ENCODE measurements around the gene PRSS50.

PRSS50 gene

DNA sequence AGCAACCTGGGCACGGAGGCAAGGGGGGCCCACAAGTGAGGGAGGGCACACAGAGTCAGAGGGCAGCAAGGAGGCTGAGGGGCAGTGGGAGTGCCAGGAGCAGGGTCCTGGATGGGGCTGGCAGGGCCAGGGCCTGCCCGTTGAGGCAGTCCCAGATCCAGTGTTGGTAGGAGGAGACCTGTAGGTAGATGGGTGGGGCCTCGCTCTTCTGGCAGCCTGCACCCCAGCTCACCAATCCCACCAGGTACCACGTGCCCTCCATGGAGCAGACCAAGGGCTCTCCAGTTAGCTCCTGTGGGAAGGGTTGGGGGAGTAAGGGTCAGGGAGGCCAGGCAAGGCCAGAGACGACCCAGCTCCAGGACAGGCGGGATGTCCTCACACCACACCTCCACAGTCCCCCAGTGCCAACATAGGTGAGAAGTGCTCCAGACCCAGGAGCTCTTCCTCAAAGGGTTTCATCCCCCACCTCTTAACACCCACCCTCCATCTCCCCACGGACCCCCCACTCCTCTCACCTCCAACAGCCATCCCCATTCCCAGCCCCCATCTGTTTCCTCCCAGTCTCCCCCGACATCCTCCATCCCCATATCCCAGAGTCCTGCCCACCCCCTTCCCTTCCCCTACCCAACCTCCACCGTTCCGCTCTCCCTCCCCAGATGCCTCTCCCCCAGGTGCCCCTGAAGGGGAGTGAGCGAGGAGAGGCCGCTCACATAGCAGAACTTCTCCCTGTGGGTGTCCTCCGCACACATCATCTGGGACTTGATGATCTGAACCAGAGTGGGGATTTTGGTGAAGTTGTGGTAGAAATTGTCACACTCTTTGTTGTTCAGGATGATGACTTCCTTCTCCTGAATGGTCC, 5.2 kb downstream of the PRSS50 start:
- H3K27ac ChIP-seq = no peak overlapping the region
- TF ChIP-seq, protein P1, sequence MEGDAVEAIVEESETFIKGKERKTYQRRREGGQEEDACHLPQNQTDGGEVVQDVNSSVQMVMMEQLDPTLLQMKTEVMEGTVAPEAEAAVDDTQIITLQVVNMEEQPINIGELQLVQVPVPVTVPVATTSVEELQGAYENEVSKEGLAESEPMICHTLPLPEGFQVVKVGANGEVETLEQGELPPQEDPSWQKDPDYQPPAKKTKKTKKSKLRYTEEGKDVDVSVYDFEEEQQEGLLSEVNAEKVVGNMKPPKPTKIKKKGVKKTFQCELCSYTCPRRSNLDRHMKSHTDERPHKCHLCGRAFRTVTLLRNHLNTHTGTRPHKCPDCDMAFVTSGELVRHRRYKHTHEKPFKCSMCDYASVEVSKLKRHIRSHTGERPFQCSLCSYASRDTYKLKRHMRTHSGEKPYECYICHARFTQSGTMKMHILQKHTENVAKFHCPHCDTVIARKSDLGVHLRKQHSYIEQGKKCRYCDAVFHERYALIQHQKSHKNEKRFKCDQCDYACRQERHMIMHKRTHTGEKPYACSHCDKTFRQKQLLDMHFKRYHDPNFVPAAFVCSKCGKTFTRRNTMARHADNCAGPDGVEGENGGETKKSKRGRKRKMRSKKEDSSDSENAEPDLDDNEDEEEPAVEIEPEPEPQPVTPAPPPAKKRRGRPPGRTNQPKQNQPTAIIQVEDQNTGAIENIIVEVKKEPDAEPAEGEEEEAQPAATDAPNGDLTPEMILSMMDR (IDR thresholded peaks at IDR 0.05) = no peak
- TF ChIP-seq ZFX (IDR thresholded peaks at IDR 0.05; ENCODE audit: borderline replicate concordance) = no peak

GRCh38 chr3:46711760-46712159, 5.9 kb downstream of the PRSS50 start:
- no peak overlapping the region for H3K27ac ChIP-seq

DNA sequence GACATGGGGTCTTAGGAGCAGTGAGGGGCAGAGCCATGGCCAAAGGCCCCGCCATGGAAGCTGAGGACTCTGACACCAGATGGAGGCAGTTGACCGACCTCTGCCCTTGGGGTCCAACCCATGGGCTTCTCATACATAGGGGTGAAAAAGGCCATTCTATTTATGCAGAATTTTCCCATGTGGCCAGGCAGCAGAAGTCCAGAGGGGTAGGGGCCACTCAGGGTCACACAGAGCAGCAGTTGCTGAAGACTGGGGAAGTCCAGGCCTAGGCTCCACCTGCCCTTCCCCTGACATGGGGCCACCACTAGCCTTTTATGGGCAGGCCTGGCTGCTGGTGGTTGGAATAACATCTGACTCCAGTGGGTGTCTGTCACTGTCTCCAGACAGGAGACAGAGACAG, 6.4 kb downstream of the PRSS50 start:
- no peak for TF ChIP-seq ZFX (IDR thresholded peaks at IDR 0.05; ENCODE audit: borderline replicate concordance)
- TF ChIP-seq, protein P1 (IDR thresholded peaks at IDR 0.05) = no peak
- no peak overlapping the region for H3K27ac ChIP-seq

More at GRCh38 chr3:46711760-46712159, 5.9 kb downstream of the PRSS50 start:
- TF ChIP-seq, protein P1 (IDR thresholded peaks at IDR 0.05) = no peak
- no peak for TF ChIP-seq ZFX (IDR thresholded peaks at IDR 0.05; ENCODE audit: borderline replicate concordance)

GRCh38 chr3:46710671-46711295, 6.9 kb downstream of the PRSS50 start:
- no peak for TF ChIP-seq ZFX (IDR thresholded peaks at IDR 0.05; ENCODE audit: borderline replicate concordance)
- no peak overlapping the region for H3K27ac ChIP-seq

DNA sequence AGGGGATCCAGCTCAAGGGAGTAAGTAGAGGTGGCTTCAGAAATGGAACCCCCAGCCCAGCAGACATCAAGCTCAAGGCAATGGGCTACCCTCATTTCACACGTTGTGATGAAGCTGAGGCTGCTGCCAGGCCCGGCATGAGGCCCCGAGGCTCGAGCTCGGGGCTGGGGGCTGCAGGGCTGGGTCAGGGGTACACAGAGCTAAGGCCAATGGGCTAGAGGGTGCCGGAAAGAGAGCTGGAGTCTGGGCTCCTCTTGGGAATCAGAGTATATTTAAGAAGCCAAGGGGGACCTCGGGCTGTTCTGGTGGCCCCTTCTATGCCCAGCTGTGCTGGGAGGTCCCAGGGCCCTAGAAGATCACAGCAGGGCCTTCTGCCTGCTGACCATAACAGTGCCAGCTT, 7.4 kb downstream of the PRSS50 start:
- H3K27ac ChIP-seq = no peak overlapping the region
- TF ChIP-seq ZFX (IDR thresholded peaks at IDR 0.05; ENCODE audit: borderline replicate concordance) = no peak
- TF ChIP-seq, protein P1 (IDR thresholded peaks at IDR 0.05) = no peak

GRCh38 chr3:46709721-46710120, 7.9 kb downstream of the PRSS50 start:
- TF ChIP-seq, protein P1 (IDR thresholded peaks at IDR 0.05) = no peak
- TF ChIP-seq ZFX (IDR thresholded peaks at IDR 0.05; ENCODE audit: borderline replicate concordance) = no peak
- no peak overlapping the region for H3K27ac ChIP-seq

DNA sequence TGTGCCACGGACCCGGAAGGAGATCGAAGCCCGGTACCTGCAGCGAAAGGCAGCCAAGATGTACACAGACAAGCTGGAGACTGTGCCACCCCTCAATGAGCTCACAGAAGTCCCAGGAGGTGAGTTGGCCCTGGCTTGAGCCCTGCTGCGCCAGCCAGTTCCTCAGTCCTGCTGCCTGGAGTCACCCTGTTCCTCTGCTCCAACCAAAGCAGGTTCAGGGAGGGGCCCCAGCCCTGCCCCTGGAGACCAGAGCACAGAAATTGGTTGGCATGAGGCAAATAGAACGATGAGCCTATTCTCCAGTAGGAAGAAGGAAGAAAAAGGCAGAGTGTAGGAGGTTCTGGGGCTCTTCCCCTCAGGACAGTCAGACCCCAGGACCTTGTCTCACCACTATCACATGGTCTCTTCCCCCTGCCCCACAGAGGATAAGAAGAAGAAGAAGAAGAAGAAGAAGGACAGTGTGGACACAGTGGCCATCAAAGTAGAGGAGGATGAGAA, 8.5 kb downstream of the PRSS50 start:
- H3K27ac ChIP-seq = no peak overlapping the region

More for the DNA sequence above, 8.5 kb downstream of the PRSS50 start:
- TF ChIP-seq ZFX (IDR thresholded peaks at IDR 0.05; ENCODE audit: borderline replicate concordance) = no peak
- TF ChIP-seq, protein P1 (IDR thresholded peaks at IDR 0.05) = no peak

All from 22Rv1 (cell line).